H7 (cell line): ENCODE measurements around the gene DNM3. TPM values are rescaled to one million over a fixed set of nuclear protein-coding genes. Genes with fewer than 3 reads are reported as not detected.
"Not testable (repeated sequence)": the region's sequence is repeated elsewhere in the genome, so short reads cannot be mapped to it uniquely, and the experiment has no call there.

Experiments
- DNase-seq: peaks from one replicate; pipeline ENCODE4 v3.0.0; 2012
- H3K27me3 ChIP-seq: 2 replicates; pipeline ENCODE4 v1.6.0; 2011; ENCODE audit warnings: mild to moderate bottlenecking, low read length; ENCODE audit not compliant: control insufficient read depth, insufficient read depth
- H3K36me3 ChIP-seq: replicated peaks from 2 replicates; pipeline ENCODE4 v1.5.1; 2011; ENCODE audit warnings: low read length; ENCODE audit not compliant: control insufficient read depth, insufficient read depth
- H3K4me3 ChIP-seq: 2 replicates; pipeline ENCODE4 v1.5.1; 2011; ENCODE audit warnings: low read depth, mild to moderate bottlenecking, control low read depth, low read length, moderate library complexity; ENCODE audit not compliant: insufficient read depth
- total RNA-seq: library from RNA; depleted of rRNA; stranded (reverse); fragments of >200 nt; shearing (Covaris generic); gene quantifications from 2 replicates; pipeline ENCODE4 v1.2.3, GENCODE V29; 2014

The DNM3 gene
- total RNA-seq, 1 experiment from 2014 or later = 0.73 TPM

DNA sequence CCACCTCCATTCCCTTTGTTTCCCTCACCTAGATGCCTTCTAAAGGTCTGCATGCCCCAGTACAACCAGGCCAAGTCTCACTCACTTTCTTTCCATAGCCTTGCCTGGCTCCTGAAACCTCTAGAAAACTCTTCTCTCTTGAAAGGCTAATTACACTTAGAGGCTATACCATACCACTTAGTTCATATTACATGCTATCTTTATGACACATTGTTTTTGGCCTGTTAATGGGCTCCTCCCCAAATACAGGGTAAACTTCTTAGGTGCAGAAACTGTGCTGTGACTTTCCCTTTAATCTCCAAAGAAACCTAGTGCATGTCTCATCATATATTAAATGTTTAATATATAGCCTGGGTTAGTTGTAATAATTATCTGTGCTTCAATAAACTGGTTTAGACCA, 522.6 kb downstream of the DNM3 start:
- H3K4me3 ChIP-seq = no peak overlapping the region
- no peaks in the 10 kb centered on the region for H3K27me3 ChIP-seq
- no peak for DNase-seq
- no peaks in the 10 kb centered on the region for H3K36me3 ChIP-seq

DNA sequence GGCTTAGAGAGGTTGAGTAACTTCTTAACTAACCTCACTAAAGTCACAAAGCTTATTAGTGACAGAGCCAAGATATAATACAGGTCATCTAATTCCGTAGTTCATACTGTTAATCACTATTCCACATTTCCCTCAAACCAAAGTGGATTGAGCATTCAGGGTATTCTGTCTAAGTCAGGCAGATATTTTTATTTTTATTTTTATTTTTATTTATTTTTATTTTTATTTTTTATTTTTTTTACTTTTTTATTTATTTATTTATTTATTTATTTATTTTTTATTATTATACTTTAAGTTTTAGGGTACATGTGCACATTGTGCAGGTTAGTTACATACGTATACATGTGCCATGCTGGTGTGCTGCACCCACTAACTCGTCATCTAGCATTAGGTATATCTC, 530.3 kb downstream of the DNM3 start:
- H3K27me3 ChIP-seq, H3K36me3 ChIP-seq, H3K4me3 ChIP-seq, DNase-seq: not testable (repeated sequence)

DNA sequence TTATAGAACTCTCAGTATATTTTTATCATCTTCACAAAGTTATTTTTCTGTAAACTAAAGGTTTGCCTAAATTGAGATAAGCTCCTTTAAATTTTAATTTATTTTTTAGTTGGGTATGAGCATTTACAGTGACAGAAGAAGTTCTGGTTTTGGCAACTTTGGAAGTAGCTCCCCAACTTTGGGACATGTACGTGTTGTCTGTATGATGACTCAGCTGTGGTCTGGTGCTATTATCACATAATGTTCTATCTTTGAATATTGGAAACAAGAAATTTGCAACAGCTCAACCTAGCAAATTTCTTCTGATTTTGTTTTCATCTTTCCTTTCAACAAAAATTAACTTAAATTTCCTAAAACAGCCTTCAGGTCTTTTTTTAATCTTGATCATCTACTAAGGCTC, 532.6 kb downstream of the DNM3 start:
- no peak for DNase-seq
- Histone ChIP-seq H3K36me3 (no peaks in the 10 kb centered on the region), H3K4me3 (no peak overlapping the region), H3K27me3 (no peaks in the 10 kb centered on the region)

DNA sequence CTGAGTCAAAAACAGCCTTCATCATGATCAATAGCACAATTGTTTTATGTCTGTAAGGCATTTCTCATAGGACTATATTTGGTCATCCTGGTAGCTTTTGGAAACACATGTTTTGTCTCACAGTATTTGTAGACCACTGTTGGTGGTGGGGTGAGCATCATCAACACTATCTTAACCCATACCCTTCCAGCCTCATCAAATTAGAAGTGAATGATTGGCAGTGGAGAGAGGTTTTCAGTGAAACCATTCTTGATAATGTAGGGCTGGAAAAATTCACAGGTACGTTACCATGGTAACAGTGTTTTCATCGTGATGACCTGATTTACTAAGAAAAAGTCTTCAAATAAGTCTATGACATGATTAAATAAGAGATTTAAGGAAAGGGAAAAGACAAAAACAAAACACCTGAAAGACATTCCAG, 533.9 kb downstream of the DNM3 start:
- H3K27me3 ChIP-seq = no peaks in the 10 kb centered on the region
- H3K36me3 ChIP-seq = no peaks in the 10 kb centered on the region
- H3K4me3 ChIP-seq = no peak overlapping the region
- no peak for DNase-seq

DNA sequence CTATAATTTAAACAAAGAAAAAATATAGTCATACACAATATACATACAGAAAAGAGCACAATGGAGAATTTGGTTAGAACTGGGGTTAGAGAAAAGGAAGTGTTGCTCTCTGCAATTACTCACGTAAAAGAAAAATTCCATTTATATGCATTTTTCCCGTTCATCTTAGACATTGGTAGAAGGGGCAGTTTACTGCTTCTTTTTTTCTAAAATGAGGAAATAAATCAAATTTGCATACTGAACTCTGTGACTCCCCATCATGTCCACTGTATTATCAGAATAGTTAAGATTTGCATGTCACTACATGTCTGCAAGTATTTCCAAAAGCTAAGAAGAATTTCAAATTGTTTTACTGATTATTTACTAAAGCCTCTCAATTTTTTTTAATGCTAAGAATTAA, 535.1 kb downstream of the DNM3 start:
- H3K4me3 ChIP-seq = no peak overlapping the region
- no peaks in the 10 kb centered on the region for H3K36me3 ChIP-seq
- H3K27me3 ChIP-seq = no peaks in the 10 kb centered on the region
- no peak for DNase-seq

DNA sequence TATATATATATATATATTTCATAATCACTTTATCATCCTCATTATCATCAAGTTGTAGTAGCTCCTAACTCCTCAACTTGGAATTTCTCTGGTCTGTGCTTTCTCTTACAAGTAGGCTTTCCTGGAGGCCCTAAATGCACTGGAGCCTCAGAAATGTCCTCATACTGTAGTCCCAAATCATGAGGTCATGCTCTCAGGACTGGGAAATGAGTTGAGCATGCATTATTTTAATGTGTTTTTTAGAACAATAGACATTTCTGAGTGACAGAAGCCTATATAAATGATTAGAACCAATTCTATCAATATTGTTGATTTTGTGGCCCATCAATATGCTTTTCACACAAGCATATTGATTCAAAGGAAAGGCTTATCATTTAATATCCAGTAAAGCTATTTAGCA, 536.3 kb downstream of the DNM3 start:
- DNase-seq = no peak
- Histone ChIP-seq H3K27me3 (no peaks in the 10 kb centered on the region), H3K36me3 (no peaks in the 10 kb centered on the region), H3K4me3 (no peak overlapping the region)

DNA sequence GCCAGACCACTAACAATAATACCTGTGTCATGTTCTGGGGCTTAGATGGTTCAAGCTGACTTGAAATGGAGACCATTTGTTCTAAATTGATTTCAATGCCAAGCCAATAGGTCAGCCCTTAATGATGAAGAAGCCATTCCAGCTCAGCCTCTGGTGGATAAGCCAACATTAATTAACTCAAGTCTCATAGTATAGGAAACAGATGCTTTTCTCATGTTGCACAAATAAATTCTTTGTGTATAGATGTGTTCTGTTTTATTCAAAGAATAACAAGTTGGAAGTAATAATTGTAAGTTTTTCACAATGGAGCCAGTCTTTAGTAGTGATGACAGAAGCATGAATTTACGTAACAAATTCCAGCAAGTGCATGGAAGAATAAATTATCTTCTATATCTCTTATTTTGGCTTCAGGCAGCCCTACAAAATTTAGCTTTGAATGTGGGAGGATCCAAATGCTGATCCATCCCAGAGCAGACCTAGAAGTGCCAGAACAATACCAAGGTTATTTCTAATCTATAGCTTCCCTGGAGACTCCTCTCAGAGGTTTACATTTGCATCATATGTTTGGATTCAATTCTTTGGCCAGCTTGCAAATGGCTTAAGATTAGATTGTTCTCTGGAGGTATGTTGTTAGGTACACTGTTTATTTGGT, 536.9 kb downstream of the DNM3 start:
- H3K27me3 ChIP-seq = no peaks in the 10 kb centered on the region
- no peak overlapping the region for H3K4me3 ChIP-seq
- DNase-seq = no peak
- no peaks in the 10 kb centered on the region for H3K36me3 ChIP-seq

DNA sequence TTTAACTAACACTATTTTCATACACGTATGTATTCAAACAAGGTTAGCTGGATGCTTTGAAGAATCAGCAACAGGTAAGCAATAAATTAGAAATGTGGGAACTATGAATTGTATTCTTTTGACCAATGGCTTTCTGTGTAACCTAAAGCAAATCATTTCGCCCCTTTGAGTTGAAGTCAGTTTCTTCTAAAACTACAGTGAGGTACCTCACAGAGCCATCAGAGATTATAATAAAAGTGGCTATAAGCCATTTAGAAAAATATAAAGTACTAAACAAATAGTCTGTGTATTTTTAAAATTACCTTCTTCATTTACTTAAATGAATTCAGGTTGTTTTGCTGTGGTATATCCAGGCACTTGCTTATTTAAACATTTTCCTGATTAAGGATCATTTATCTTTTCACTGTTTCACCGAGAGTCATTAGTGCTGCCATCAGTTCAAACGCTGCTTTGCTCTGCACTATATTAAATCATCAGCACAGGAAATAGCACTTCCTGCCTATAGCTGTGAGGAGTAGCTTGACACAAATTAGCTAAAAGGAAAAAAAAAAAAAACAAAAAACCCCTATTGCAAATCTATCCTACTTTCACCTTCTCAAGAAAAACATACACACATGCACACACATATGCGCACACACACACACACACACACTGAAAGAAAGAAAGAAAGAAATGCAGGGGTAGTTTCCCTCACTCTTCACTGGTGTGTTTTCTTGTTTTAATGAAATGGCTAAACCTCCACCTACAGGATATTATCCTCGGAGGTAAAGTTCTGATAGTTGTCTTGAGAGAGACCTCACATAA, 539.3 kb downstream of the DNM3 start:
- H3K36me3 ChIP-seq = no peaks in the 10 kb centered on the region
- DNase-seq = no peak
- H3K27me3 ChIP-seq = no peaks in the 10 kb centered on the region
- H3K4me3 ChIP-seq = no peak overlapping the region

DNA sequence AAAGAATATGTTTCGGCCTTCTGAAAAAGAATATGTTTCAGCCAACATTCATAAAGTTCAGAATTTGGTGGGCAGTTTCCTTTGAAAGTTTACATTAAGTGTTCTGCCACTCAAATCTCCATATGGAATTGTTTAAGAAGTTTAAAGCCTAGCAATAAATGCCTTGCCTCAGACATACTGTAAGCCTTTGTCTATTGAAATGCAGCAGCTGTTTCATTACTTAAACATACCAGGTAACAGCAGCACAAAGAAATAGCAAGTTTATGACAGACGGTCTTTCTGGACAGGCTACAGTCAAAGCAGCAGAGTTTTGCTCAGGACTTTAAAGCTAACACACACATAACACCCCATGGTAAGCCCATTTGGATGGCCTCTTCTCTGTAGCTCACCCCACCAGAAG, 540.6 kb downstream of the DNM3 start:
- Histone ChIP-seq H3K27me3 (no peaks in the 10 kb centered on the region), H3K4me3 (no peak overlapping the region), H3K36me3 (no peaks in the 10 kb centered on the region)
- DNase-seq = no peak

DNA sequence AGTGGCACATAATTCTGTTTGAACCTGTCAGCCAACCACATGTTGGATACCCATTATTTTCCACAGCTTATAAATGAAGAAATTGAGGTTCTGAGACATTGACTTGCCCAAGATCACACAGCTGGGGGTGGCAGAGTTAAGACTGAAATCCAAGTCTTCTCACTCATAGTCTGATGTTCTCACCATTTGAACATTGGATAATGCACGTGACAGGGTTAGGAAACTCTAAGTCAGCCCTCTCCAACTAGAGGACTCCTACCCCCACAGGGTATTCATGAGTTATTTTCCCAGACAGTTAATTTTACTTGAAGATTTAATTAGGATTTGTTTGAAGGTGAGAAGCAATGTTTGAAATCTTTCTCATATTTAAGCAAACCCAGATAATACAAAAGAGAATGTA, 541.1 kb downstream of the DNM3 start:
- H3K27me3 ChIP-seq = no peaks in the 10 kb centered on the region
- H3K36me3 ChIP-seq = no peaks in the 10 kb centered on the region
- no peak for DNase-seq
- no peak overlapping the region for H3K4me3 ChIP-seq

DNA sequence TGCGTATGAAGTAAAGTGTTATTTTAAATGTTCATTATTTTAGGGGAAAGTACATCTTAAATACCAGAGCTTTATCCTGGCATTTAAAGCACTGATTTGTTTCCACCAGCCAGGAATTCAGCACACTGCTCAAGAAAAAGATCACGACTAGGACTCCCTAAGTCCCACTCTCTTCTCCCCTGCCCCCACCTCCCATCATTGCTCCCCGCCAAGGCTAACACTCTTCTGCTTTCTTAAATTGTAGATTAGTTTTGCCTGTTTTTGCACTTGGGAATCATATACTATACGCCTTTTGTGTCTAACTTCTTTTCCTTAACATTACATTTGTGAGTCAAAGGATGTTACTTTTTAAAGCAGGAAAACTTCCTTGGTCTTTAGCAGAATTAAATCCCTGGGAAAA, 541.7 kb downstream of the DNM3 start:
- no peak for DNase-seq
- H3K27me3 ChIP-seq = no peaks in the 10 kb centered on the region
- no peak overlapping the region for H3K4me3 ChIP-seq

DNA sequence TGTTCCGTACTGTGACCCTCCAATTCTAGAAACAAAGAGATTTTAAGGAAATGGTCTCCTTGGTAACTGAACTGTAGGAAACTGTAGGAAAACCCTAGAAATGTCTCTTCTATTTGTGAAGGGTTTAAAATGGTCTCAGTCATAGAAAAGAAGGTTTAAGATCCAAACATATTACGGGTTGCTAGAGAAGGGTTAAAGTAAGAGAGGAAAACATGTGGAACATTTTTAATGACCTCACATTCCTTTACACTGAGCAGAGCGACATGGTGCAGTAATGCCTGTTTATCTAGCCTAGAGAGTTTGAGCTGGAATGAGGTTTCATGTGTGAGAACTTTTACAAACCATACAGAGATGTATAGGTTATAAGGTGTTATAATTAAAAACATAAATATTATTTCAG, 542.2 kb downstream of the DNM3 start:
- DNase-seq = no peak
- Histone ChIP-seq H3K36me3 (no peaks in the 10 kb centered on the region), H3K4me3 (no peak overlapping the region), H3K27me3 (no peaks in the 10 kb centered on the region)

More for the DNA sequence above, 541.7 kb downstream of the DNM3 start:
- no peaks in the 10 kb centered on the region for H3K36me3 ChIP-seq

DNA sequence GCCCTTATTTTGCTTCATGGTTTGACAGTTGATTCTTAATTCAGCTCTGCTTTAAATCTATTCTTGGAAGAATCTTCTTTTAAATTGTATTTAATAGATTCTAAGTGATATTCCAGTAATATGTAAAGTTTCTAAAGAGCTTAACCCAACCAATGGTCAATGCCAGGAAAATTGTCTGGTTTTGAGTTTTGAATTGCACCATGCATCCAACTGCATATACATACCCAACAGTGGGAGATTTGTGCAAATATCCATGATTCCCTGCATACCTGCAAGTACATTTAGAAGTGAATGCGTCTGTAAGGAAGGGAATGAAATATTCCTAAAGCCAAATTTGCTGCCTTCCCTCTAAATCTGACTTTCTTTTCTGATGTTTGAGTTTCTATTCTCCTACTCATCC, 543.4 kb downstream of the DNM3 start:
- Histone ChIP-seq H3K27me3 (no peaks in the 10 kb centered on the region), H3K36me3 (no peaks in the 10 kb centered on the region), H3K4me3 (no peak overlapping the region)
- no peak for DNase-seq

DNA sequence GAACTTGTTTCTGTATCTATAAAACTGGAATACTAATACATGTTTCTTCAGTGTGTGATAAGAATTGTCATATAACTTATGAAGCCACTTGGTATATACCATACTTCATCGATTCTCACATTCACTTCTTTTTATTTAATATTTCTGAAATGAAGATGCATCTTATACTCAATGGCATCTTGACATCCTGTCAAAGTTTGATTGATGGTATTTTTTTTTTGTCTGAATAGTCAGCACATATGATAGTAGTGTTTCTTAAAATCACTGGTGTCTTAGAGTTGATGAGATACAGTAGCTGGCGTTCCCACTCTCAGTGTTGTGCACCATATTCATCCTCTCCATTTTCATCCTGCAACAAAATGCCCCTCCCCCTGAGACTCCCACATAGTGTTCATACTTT, 544.7 kb downstream of the DNM3 start:
- Histone ChIP-seq H3K4me3 (no peak overlapping the region), H3K27me3 (no peaks in the 10 kb centered on the region), H3K36me3 (no peaks in the 10 kb centered on the region)
- no peak for DNase-seq

DNA sequence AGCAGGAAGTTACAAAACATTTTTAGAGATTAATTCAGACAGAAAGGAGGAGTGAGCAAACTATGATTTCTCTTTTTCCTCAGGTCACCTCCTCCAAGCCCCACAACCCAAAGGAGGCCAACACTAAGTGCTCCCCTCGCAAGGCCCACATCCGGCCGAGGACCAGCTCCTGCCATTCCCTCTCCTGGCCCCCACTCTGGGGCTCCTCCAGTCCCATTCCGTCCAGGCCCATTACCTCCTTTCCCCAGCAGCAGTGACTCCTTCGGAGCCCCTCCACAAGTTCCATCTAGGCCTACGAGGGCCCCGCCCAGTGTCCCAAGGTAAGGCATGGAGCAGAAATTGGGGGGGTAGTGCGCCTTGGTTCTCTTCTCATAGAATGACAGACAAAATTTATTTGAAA, 547.2 kb downstream of the DNM3 start:
- Histone ChIP-seq H3K27me3 (no peaks in the 10 kb centered on the region), H3K4me3 (no peak overlapping the region), H3K36me3 (no peaks in the 10 kb centered on the region)
- DNase-seq = no peak
